ENCODE results near the gene MAL.
A peak's percentile ranks its signal among the peaks of the same experiment; 100 is the strongest.

Gene MAL

GRCh38 chr2:95040426-95040825, 14.9 kb downstream of the MAL start:
- no peak for TF ChIP-seq CTCF (IDR thresholded peaks at IDR 0.05; ENCODE audit: low read depth, low read length)

GRCh38 chr2:95041060-95041823, 15.7 kb downstream of the MAL start:
- no peak for TF ChIP-seq CTCF (IDR thresholded peaks at IDR 0.05; ENCODE audit: low read depth, low read length)

More at GRCh38 chr2:95040426-95040825, 14.9 kb downstream of the MAL start:
- no peak for DNase-seq (ENCODE audit: extremely low read depth, low read depth)

GRCh38 chr2:95041824-95042442, 16.4 kb downstream of the MAL start:
- DNase-seq (ENCODE audit: extremely low read depth, low read depth) = no peak
- TF ChIP-seq CTCF (IDR thresholded peaks at IDR 0.05; ENCODE audit: low read depth, low read length) = no peak

More at GRCh38 chr2:95041060-95041823, 15.7 kb downstream of the MAL start:
- no peak for DNase-seq (ENCODE audit: extremely low read depth, low read depth)

- DNase-seq (ENCODE audit: extremely low read depth, low read depth) = no peak
- no peak for TF ChIP-seq CTCF (IDR thresholded peaks at IDR 0.05; ENCODE audit: low read depth, low read length)
These were observed 17.2 kb downstream of the MAL start for GRCh38 chr2:95042472-95043271.

- peak; percentile 39 for DNase-seq (ENCODE audit: extremely low read depth, low read depth)
- TF ChIP-seq CTCF (IDR thresholded peaks at IDR 0.05; ENCODE audit: low read depth, low read length) = no peak
These were observed 18.0 kb downstream of the MAL start for GRCh38 chr2:95043300-95044093.

- no peak for TF ChIP-seq CTCF (IDR thresholded peaks at IDR 0.05; ENCODE audit: low read depth, low read length)
- no peak for DNase-seq (ENCODE audit: extremely low read depth, low read depth)
These were observed 19.1 kb downstream of the MAL start for GRCh38 chr2:95044601-95045000.
